Heart left ventricle (tissue), 16 donors: ENCODE results near the gene ATP6V0A1. TPM values are rescaled to one million over a fixed set of nuclear protein-coding genes. Genes with fewer than 3 reads are reported as not detected.

Experiments
- ATAC-seq, 4 donors: fragments of 200-7000 bp; cut with Tn5 transposase; one replicate each; pipeline ENCODE4 v1.9.1; 2020 to 2022; ENCODE audit warnings: moderate library complexity in 4 of 4, mild to moderate bottlenecking in 3 of 4, moderate number of reproducible peaks in 1 of 4
- DNase-seq, 5 donors: peaks; one replicate each; pipeline ENCODE4 v3.0.0-alpha.2; 2020
- H3K27ac ChIP-seq, 12 donors: fragments of 200-600 bp; sonication (generic) in 4 of 12; one replicate each; pipeline versions ENCODE4 v1.5.0 to v1.8.0; 2016 to 2022; ENCODE audit warnings: mild to moderate bottlenecking in 2 of 12
- H3K27me3 ChIP-seq, 9 donors: fragments of 200-600 bp; sonication (generic) in 2 of 9; one replicate each; pipeline versions ENCODE4 v1.5.1 to v1.8.0; 2016 to 2022; ENCODE audit warnings: mild to moderate bottlenecking in 3 of 9
- H3K36me3 ChIP-seq, 9 donors: fragments of 200-600 bp; sonication (generic) in 2 of 9; one replicate each; pipeline versions ENCODE4 v1.5.0 to v1.8.0; 2018 to 2022; ENCODE audit warnings: mild to moderate bottlenecking in 2 of 9
- H3K4me1 ChIP-seq, 12 donors: fragments of 200-600 bp; sonication (generic) in 4 of 12; one replicate each; pipeline versions ENCODE4 v1.5.0 to v1.8.0; 2016 to 2022; ENCODE audit warnings: mild to moderate bottlenecking in 3 of 12
- H3K4me3 ChIP-seq, 12 donors: fragments of 200-600 bp; sonication (generic) in 4 of 12; one replicate each; pipeline versions ENCODE4 v1.5.0 to v1.8.0; 2017 to 2022; ENCODE audit warnings: mild to moderate bottlenecking in 9 of 12, moderate library complexity in 4 of 12
- H3K9me3 ChIP-seq, 12 donors: fragments of 200-600 bp; sonication (generic) in 4 of 12; one replicate each; pipeline versions ENCODE4 v1.5.0 to v1.8.0; 2016 to 2022; ENCODE audit warnings: mild to moderate bottlenecking in 1 of 12
- POLR2A ChIP-seq, 2 donors: fragments of 450-650 bp; IDR thresholded peaks; one replicate each; pipeline ENCODE4 v1.6.1; 2017; ENCODE audit warnings: antibody characterized with exemption in 2 of 2, mild to moderate bottlenecking in 2 of 2, moderate library complexity in 2 of 2
- WGBS, 4 donors: extraction: QIAGEN DNeasy Blood & Tissue Kit in 2 of 4; methylation state at CpG; one replicate each; pipeline versions ENCODE4 v1.1.5 to v1.1.7; 2013 to 2018; 5-methylcytosine and 5-hydroxymethylcytosine counted together
- intact Hi-C, 10 donors: fragments of 100-400 bp; cut with DNase I; formaldehyde crosslinking; loops; one replicate each; pipeline versions ENCODE4 v1.11.1 to v1.14.2; 2022
- microRNA-seq, 4 donors: library from miRNA; unstranded; fragments of <30 nt; microRNA quantifications; one replicate each; pipeline versions ENCODE4 to v1.2.0, GENCODE V29; 2017 to 2020
- polyA plus RNA-seq, 2 donors: library from polyadenylated mRNA; stranded (reverse); fragments of 200-250 nt; gene quantifications; one replicate each; pipeline ENCODE4 v1.2.3, GENCODE V29; 2013
- total RNA-seq, 9 donors: library from RNA; depleted of rRNA in 2 of 9; stranded (reverse); fragments of >200 nt in 2 of 9; fragmentation: NEBNext Ultra II Directional in 3 of 9; extraction: Animal tissue kit (Norgen Biotek cat#: 25700) in 3 of 9; gene quantifications; one replicate each; pipeline versions ENCODE4 v1.1.0 to v1.2.4, GENCODE V29; 2016 to 2023
- TF ChIP-seq, protein P1 (sequence below), 12 donors: fragments of 200-600 bp; sonication (generic) in 4 of 12; IDR thresholded peaks; one replicate each; pipeline versions ENCODE4 v1.5.0 to v1.8.0; 2018 to 2022; ENCODE audit warnings: antibody characterized with exemption in 12 of 12, mild to moderate bottlenecking in 5 of 12
- donor health status: ischemic (EF 13 %, LVEDD 7.1; RV severe dilation, severe dysfunction).
- donor health status: healthy with polysubstance abuse.
- donor health status: DM: no; HTN: yes; CAD: no.
- donor health status: DM: no; HTN: no; CAD: no.
- donor health status: ischemic (EF 25% LVEDD 6.9; RV normal size, moderate dysfunction).
- donor health status: ischemic (EF 25% LVEDD 5.7; RV mildly dilated, moderate dysfunction).
- donor health status: healthy.
- donor health status: DM: yes; HTN: yes; CAD: no.
- donor health status: ischemic (EF 35%, LVEDD 5.7; RV mildly dilated, moderate dysfunction).
- donor health status: nonischemic (EF 11% LVEDD 7.7; RV severe dilation, severe dysfunction).
- donor health status: DM: yes; HTN: yes; CAD: no.
- donor health status: PGD.
- donor health status: ischemic (EF 29% LVEDD 5.4; RV normal size, mild dysfunction).
- donor health status: nonischemic (EF 23%, LVEDD 6.1; RV moderate dilation, normal function).

The ATP6V0A1 gene
- total and polyA plus RNA-seq, 11 donors: 24.3 to 65.9 (median 35.9) TPM

DNA sequence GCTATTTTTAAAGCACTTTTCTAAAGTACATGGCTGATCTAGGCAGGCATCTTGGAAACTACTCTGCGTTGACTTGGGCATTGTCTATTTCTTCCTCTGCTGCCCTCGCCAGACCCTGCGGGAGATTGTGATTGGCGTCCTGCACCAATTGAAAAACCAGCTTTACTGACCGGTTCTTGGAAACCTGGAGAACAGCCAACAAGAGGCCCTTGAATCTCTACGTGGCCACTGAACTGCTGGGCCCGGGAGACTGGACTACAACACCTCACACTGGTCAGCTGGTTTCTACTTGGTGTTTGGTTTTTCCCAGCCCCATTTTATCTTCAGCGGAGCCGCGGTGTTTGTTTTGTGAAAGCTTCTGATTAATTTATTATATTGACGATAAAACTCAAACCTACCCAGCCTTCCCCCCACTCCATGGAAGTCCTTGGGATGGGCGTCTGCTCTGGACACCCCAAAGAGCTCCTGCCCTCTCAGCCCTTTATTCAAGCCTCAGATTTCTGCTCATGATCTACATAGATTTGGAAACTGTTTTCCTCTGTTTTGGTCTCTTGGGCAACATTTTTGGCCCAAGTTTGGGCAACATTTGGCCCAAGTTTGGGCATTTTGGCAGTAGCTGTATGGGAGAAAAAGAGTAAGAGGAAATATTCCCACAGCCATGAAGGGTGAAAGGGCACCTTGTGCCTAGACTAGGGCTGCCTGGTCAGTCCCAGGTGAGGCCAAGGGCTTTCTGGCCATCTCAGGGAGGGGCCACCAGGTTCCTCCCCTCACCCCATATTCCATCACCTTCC is 113.0 kb downstream of the ATP6V0A1 start:
- Histone ChIP-seq H3K4me1 (peaks cover 0 to 41% (median 12%) of the 10 kb centered on the region in 12 donors), H3K4me3 (no peak overlapping the region), H3K36me3 (peaks cover 0 to 75% (median 72%) of the 10 kb centered on the region in 9 donors), H3K27me3 (no peaks in the 10 kb centered on the region), H3K27ac (no peak overlapping the region), H3K9me3 (no peaks in the 10 kb centered on the region)
- ATAC-seq (no peak), DNase-seq (peak in 1 of 5 donors; percentile 6)
- 57 to 62% (median 59%) methylated on average over 12 of the region's 12 CpGs for WGBS, 4 donors
- intact Hi-C loops: loop anchor here in 1 of 10 donors (10.0 kb wide), 1 partner anchor 193 kb away; the partner anchor contains the start of gene RAMP2
- TF ChIP-seq, protein P1, sequence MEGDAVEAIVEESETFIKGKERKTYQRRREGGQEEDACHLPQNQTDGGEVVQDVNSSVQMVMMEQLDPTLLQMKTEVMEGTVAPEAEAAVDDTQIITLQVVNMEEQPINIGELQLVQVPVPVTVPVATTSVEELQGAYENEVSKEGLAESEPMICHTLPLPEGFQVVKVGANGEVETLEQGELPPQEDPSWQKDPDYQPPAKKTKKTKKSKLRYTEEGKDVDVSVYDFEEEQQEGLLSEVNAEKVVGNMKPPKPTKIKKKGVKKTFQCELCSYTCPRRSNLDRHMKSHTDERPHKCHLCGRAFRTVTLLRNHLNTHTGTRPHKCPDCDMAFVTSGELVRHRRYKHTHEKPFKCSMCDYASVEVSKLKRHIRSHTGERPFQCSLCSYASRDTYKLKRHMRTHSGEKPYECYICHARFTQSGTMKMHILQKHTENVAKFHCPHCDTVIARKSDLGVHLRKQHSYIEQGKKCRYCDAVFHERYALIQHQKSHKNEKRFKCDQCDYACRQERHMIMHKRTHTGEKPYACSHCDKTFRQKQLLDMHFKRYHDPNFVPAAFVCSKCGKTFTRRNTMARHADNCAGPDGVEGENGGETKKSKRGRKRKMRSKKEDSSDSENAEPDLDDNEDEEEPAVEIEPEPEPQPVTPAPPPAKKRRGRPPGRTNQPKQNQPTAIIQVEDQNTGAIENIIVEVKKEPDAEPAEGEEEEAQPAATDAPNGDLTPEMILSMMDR (IDR thresholded peaks at IDR 0.05): no peak
- no peak for TF ChIP-seq POLR2A (IDR thresholded peaks at IDR 0.05)

Small RNA genes lying within 50 kb of the gene (microRNA-seq; reads per million reads assigned to microRNA genes)
- 2.3 to 8.3 (median 5.3) reads per million in 4 donors for gene MIR5010
- 0 to 0.32 (median 0.10) reads per million in 4 donors for gene MIR548AT

Other genes starting within 250 kb of the ATP6V0A1 start
- gene STAT5B, start 182.5 kb upstream of the ATP6V0A1 start, total RNA-seq: 10 to 100 TPM; 26.1 to 51.9 (median 32.4) TPM
- 10 to 100 TPM; 13.0 to 20.3 TPM for gene STAT5B, start 182.5 kb upstream of the ATP6V0A1 start, polyA plus RNA-seq
- 10 to 100 TPM in 8 of 9 donors, 1 to 10 TPM in 1; 7.5 to 44.0 (median 15.7) TPM for gene STAT5A, start 170.4 kb upstream of the ATP6V0A1 start, total RNA-seq
- 1 to 10 TPM; 4.9 to 9.0 TPM for gene STAT5A, start 170.4 kb upstream of the ATP6V0A1 start, polyA plus RNA-seq
- gene STAT3, start 70.4 kb upstream of the ATP6V0A1 start, total RNA-seq: 100 to 1,000 TPM; 111 to 614 (median 148) TPM
- 100 to 1,000 TPM in 1 of 2 donors, 10 to 100 TPM in 1; 36.0 to 152 TPM for gene STAT3, start 70.4 kb upstream of the ATP6V0A1 start, polyA plus RNA-seq
- 100 to 1,000 TPM; 195 to 318 (median 253) TPM for gene CAVIN1, start 35.6 kb upstream of the ATP6V0A1 start, total RNA-seq
- gene CAVIN1, start 35.6 kb upstream of the ATP6V0A1 start, polyA plus RNA-seq: 100 to 1,000 TPM; 140 to 281 TPM
- gene NAGLU, start 77.4 kb downstream of the ATP6V0A1 start, total RNA-seq: 10 to 100 TPM in 8 of 9 donors, 1 to 10 TPM in 1; 8.4 to 22.0 (median 12.5) TPM
- gene NAGLU, start 77.4 kb downstream of the ATP6V0A1 start, polyA plus RNA-seq: 10 to 100 TPM; 10.4 to 19.1 TPM
- gene HSD17B1, start 94.0 kb downstream of the ATP6V0A1 start, total RNA-seq: 1 to 10 TPM in 3 of 9 donors, under 1 TPM in 5, not detected in 1; 0.32 to 1.7 (median 0.97) TPM
- 1 to 10 TPM; 1.2 to 1.8 TPM for gene HSD17B1, start 94.0 kb downstream of the ATP6V0A1 start, polyA plus RNA-seq
- gene COASY, start 103.3 kb downstream of the ATP6V0A1 start, total RNA-seq: 10 to 100 TPM; 24.3 to 50.4 (median 33.2) TPM
- gene COASY, start 103.3 kb downstream of the ATP6V0A1 start, polyA plus RNA-seq: 10 to 100 TPM; 37.5 to 59.1 TPM
- gene MLX, start 108.2 kb downstream of the ATP6V0A1 start, total RNA-seq: 10 to 100 TPM; 48.1 to 76.2 (median 57.9) TPM
- gene MLX, start 108.2 kb downstream of the ATP6V0A1 start, polyA plus RNA-seq: 10 to 100 TPM; 53.1 to 71.7 TPM
- 1 to 10 TPM in 7 of 9 donors, under 1 TPM in 2; 0.71 to 4.1 (median 2.0) TPM for gene PSMC3IP, start 118.9 kb downstream of the ATP6V0A1 start, total RNA-seq
- gene PSMC3IP, start 118.9 kb downstream of the ATP6V0A1 start, polyA plus RNA-seq: 1 to 10 TPM; 2.1 to 2.9 TPM
- 10 to 100 TPM; 21.3 to 39.0 (median 28.3) TPM for gene RETREG3, start 150.5 kb downstream of the ATP6V0A1 start, total RNA-seq
- 10 to 100 TPM; 12.2 to 16.8 TPM for gene RETREG3, start 150.5 kb downstream of the ATP6V0A1 start, polyA plus RNA-seq
- 10 to 100 TPM; 31.5 to 80.1 (median 49.3) TPM for gene TUBG1, start 150.8 kb downstream of the ATP6V0A1 start, total RNA-seq
- 100 to 1,000 TPM in 1 of 2 donors, 10 to 100 TPM in 1; 46.4 to 112 TPM for gene TUBG1, start 150.8 kb downstream of the ATP6V0A1 start, polyA plus RNA-seq
- gene TUBG2, start 200.4 kb downstream of the ATP6V0A1 start, total RNA-seq: 10 to 100 TPM; 11.0 to 28.2 (median 16.7) TPM
- 10 to 100 TPM in 1 of 2 donors, 1 to 10 TPM in 1; 8.6 to 15.3 TPM for gene TUBG2, start 200.4 kb downstream of the ATP6V0A1 start, polyA plus RNA-seq
- 10 to 100 TPM; 17.8 to 25.9 (median 23.6) TPM for gene PLEKHH3, start 218.1 kb downstream of the ATP6V0A1 start, total RNA-seq
- gene PLEKHH3, start 218.1 kb downstream of the ATP6V0A1 start, polyA plus RNA-seq: 10 to 100 TPM; 19.5 to 19.9 TPM
- 1 to 10 TPM; 1.2 to 3.1 (median 2.1) TPM for gene CCR10, start 223.0 kb downstream of the ATP6V0A1 start, total RNA-seq
- 1 to 10 TPM; 1.1 to 2.1 TPM for gene CCR10, start 223.0 kb downstream of the ATP6V0A1 start, polyA plus RNA-seq
- 10 to 100 TPM in 1 of 9 donors, 1 to 10 TPM in 8; 1.3 to 17.9 (median 3.1) TPM for gene CNTNAP1, start 223.7 kb downstream of the ATP6V0A1 start, total RNA-seq
- 1 to 10 TPM; 2.2 to 4.3 TPM for gene CNTNAP1, start 223.7 kb downstream of the ATP6V0A1 start, polyA plus RNA-seq